HepG2 (cell line): ENCODE results near the gene SPAG9. TPM values are rescaled to one million over a fixed set of nuclear protein-coding genes. Genes with fewer than 3 reads are reported as not detected.

ENCODE experiments used
- ATF1 ChIP-seq: IDR thresholded peaks from 2 replicates; pipeline ENCODE4 v1.6.1; 2016; ENCODE audit warnings: mild to moderate bottlenecking, control low read depth
- ELK4 ChIP-seq: sonication (generic); formaldehyde crosslinking; IDR thresholded peaks from 2 replicates; pipeline ENCODE4 v1.9.0; 2021; ENCODE audit warnings: missing genetic modification reagents, borderline replicate concordance
- FOXO4 ChIP-seq: sonication (generic); formaldehyde crosslinking; conservative IDR thresholded peaks from 2 replicates; pipeline ENCODE4 v1.8.1; 2023; ENCODE audit warnings: missing genetic modification reagents
- GABPB1 ChIP-seq: IDR thresholded peaks from 2 replicates; pipeline ENCODE4 v1.6.1; 2016; ENCODE audit warnings: mild to moderate bottlenecking, missing genetic modification reagents, moderate library complexity, missing compliant biosample characterization
- HOXA7 ChIP-seq: sonication (generic); formaldehyde crosslinking; IDR thresholded peaks from 2 replicates; pipeline ENCODE4 v1.8.1; 2022; ENCODE audit warnings: mild to moderate bottlenecking, missing genetic modification reagents, moderate library complexity
- MAFF ChIP-seq: IDR thresholded peaks from 2 replicates; pipeline ENCODE4 v1.6.1; 2011; ENCODE audit warnings: low read depth, low read length, improper control_type of control experiment
- MAX ChIP-seq: IDR thresholded peaks from 2 replicates; pipeline ENCODE4 v1.6.1; 2012; ENCODE audit warnings: inconsistent platforms
- NFE2L1 ChIP-seq: sonication (generic); formaldehyde crosslinking; IDR thresholded peaks from 2 replicates; pipeline ENCODE4 v1.4.0; 2020; ENCODE audit warnings: missing genetic modification reagents, mild to moderate bottlenecking, borderline replicate concordance
- NR2F2 ChIP-seq: IDR thresholded peaks from 2 replicates; pipeline ENCODE4 v1.6.1; 2012; ENCODE audit warnings: low read depth, inconsistent platforms, borderline replicate concordance
- PHB2 ChIP-seq: fragments of 450-650 bp; IDR thresholded peaks from 2 replicates; pipeline ENCODE4 v1.6.1; 2018; ENCODE audit not compliant: partially characterized antibody
- RELA ChIP-seq: sonication (generic); formaldehyde crosslinking; IDR thresholded peaks from 2 replicates; pipeline ENCODE4 v1.4.0; 2020; ENCODE audit warnings: missing genetic modification reagents
- TRIM22 ChIP-seq: fragments of 450-650 bp; IDR thresholded peaks from 2 replicates; pipeline ENCODE4 v1.6.1; 2017
- ZBTB37 ChIP-seq: sonication (generic); formaldehyde crosslinking; IDR thresholded peaks from 2 replicates; pipeline ENCODE4 v1.4.0; 2020; ENCODE audit warnings: mild to moderate bottlenecking, missing genetic modification reagents
- ZMAT5 ChIP-seq: sonication (generic); formaldehyde crosslinking; IDR thresholded peaks from 2 replicates; pipeline ENCODE4 v1.5.0; 2020; ENCODE audit warnings: mild to moderate bottlenecking, low read depth, missing genetic modification reagents, borderline replicate concordance
- ZNF232 ChIP-seq: sonication (generic); formaldehyde crosslinking; IDR thresholded peaks from 2 replicates; pipeline ENCODE4 v1.4.0; 2020; ENCODE audit warnings: missing genetic modification reagents, borderline replicate concordance
- ZNF276 ChIP-seq: sonication (generic); formaldehyde crosslinking; IDR thresholded peaks from 2 replicates; pipeline ENCODE4 v1.4.0; 2020; ENCODE audit warnings: mild to moderate bottlenecking, low read depth, missing genetic modification reagents
- ZNF788 ChIP-seq: sonication (generic); formaldehyde crosslinking; IDR thresholded peaks from 2 replicates; pipeline ENCODE4 v1.5.0; 2020; ENCODE audit warnings: mild to moderate bottlenecking, missing genetic modification reagents, borderline replicate concordance
- ZXDC ChIP-seq: sonication (generic); formaldehyde crosslinking; IDR thresholded peaks from 2 replicates; pipeline ENCODE4 v1.5.0; 2020; ENCODE audit warnings: mild to moderate bottlenecking, missing genetic modification reagents
- ZZZ3 ChIP-seq: sonication (generic); formaldehyde crosslinking; IDR thresholded peaks from 2 replicates; pipeline ENCODE4 v1.4.0; 2020; ENCODE audit warnings: missing genetic modification reagents, mild to moderate bottlenecking, borderline replicate concordance
- polyA plus RNA-seq, 8 experiments: library from polyadenylated mRNA; depleted of rRNA in 3 of 8; stranded (reverse) in 7 of 8; unstranded in 1 of 8; fragments of >200 nt; fragmentation: Illumina TruSeq in 4 of 8; extraction: Trizol in 4 of 8; gene quantifications; 2 replicates each; pipeline versions ENCODE4 v1.2.1 to v1.2.3, GENCODE V29; 2011 to 2016; ENCODE audit warnings: low read depth in 4 of 8, missing spikeins in 1 of 8, mixed read lengths in 1 of 8; ENCODE audit not compliant: insufficient read depth in 1 of 8
- total RNA-seq, 5 experiments: library from RNA; depleted of rRNA; stranded (reverse); fragments of >200 nt; fragmentation: Illumina TruSeq; extraction: Trizol; gene quantifications; 2 replicates each; pipeline ENCODE4 v1.2.3, GENCODE V29; 2016; ENCODE audit warnings: low read depth in 1 of 5

The SPAG9 gene
- total and polyA plus RNA-seq, 2 of the 13 experiments (the other 11 are each of a cell fraction or from before 2014, with no cell fraction given), result 43.2 to 78.6 TPM

- TF ChIP-seq ZXDC (CRISPR knock-in tag), result no peak
- TF ChIP-seq RELA (CRISPR knock-in tag), result no peak
- TF ChIP-seq ZNF232, result no peak
- no peak for TF ChIP-seq MAFF
- TF ChIP-seq NR2F2, result no peak
- TF ChIP-seq MAX, result 0 out of 2 replicates have a peak, but pooled peaks have one; percentile 23
- no peak for TF ChIP-seq ELK4 (CRISPR knock-in tag)
- TF ChIP-seq PHB2, result no peak
- 0 out of 2 replicates have a peak, but pooled peaks have one; percentile 50 for TF ChIP-seq NFE2L1 (CRISPR knock-in tag)
- TF ChIP-seq ZMAT5 (CRISPR knock-in tag), result no peak
- 0 out of 2 replicates have a peak, but pooled peaks have one; percentile 44 for TF ChIP-seq ZNF788 (CRISPR knock-in tag)
- TF ChIP-seq GABPB1 (CRISPR knock-in tag), result no peak
- no peak for TF ChIP-seq ATF1 (CRISPR knock-in tag)
- TF ChIP-seq TRIM22, result no peak
- no peak for TF ChIP-seq ZZZ3 (CRISPR knock-in tag)
- no peak for TF ChIP-seq HOXA7 (CRISPR knock-in tag)
- no peak for TF ChIP-seq FOXO4
- no peak for TF ChIP-seq ZNF276 (CRISPR knock-in tag)
- TF ChIP-seq ZBTB37, result no peak
- TF ChIP-seq, all 625 proteins: peak for 9
Measured at GRCh38 chr17:50917418-50917743, 203.3 kb downstream of the SPAG9 start (continued).
